ENCODE measurements around the gene CCDC190.

The CCDC190 gene

GRCh38 chr1:162861101-162861500, at the start of gene CCDC190:
Gene CCDC190, minus strand, starts transcription at chr1:162861175. Its CDS starts 1,529 bp downstream, at chr1:162859646.
- Histone ChIP-seq H3K4me2 (ENCODE audit: insufficient read depth, low read length) (no peak within 1 kb of the TSS), H4K20me1 (ENCODE audit: insufficient read depth, low read length) (no peaks in the 10 kb centered on the region), H3K36me3 (ENCODE audit: insufficient read depth, low read length) (no peaks in the 10 kb centered on the region), H3K27me3 (ENCODE audit: insufficient read depth, low read length, poor library complexity) (peaks cover 4% of the 10 kb centered on the region), H3K4me1 (ENCODE audit: insufficient read depth, low read length) (no peaks in the 10 kb centered on the region), H2AFZ (ENCODE audit: low read depth, low read length) (no peak within 1 kb of the TSS), H3K27ac (ENCODE audit: low read length) (no peak within 1 kb of the TSS), H3K9ac (ENCODE audit: low read depth, low read length) (no peak within 1 kb of the TSS), H3K4me3 (ENCODE audit: low read depth in 1 of 2, low read length in 2 of 2) (no peak within 1 kb of the TSS), H3K9me3 (ENCODE audit: insufficient read depth, low read length, severe bottlenecking) (no peaks in the 10 kb centered on the region), H3K79me2 (ENCODE audit: insufficient read depth, low read length) (no peaks in the 10 kb centered on the region)
- ATAC-seq (ENCODE audit: insufficient read depth, low read depth) = no peak
- DNase-seq = no peak
- TF ChIP-seq CTCF (IDR thresholded peaks at IDR 0.05; ENCODE audit: borderline replicate concordance, extremely low read depth, low read length, poor library complexity, severe bottlenecking) (no peak), EZH2 (IDR thresholded peaks at IDR 0.05; ENCODE audit: borderline replicate concordance, low read depth, low read length, severe bottlenecking) (no peak)

- H3K4me1 ChIP-seq (ENCODE audit: insufficient read depth, low read length) = no peaks in the 10 kb centered on the region
- no peak overlapping the region for H2AFZ ChIP-seq (ENCODE audit: low read depth, low read length)
- no peak for ATAC-seq (ENCODE audit: insufficient read depth, low read depth)
- no peaks in the 10 kb centered on the region for H3K9me3 ChIP-seq (ENCODE audit: insufficient read depth, low read length, severe bottlenecking)
- H3K9ac ChIP-seq (ENCODE audit: low read depth, low read length) = no peak overlapping the region
- no peak overlapping the region for H3K4me3 ChIP-seq (ENCODE audit: low read depth in 1 of 2, low read length in 2 of 2)
- TF ChIP-seq CTCF (IDR thresholded peaks at IDR 0.05; ENCODE audit: borderline replicate concordance, extremely low read depth, low read length, poor library complexity, severe bottlenecking) = no peak
- no peak for TF ChIP-seq EZH2 (IDR thresholded peaks at IDR 0.05; ENCODE audit: borderline replicate concordance, low read depth, low read length, severe bottlenecking)
- no peak overlapping the region for H3K27ac ChIP-seq (ENCODE audit: low read length)
- H3K79me2 ChIP-seq (ENCODE audit: insufficient read depth, low read length) = no peaks in the 10 kb centered on the region
- H3K27me3 ChIP-seq (ENCODE audit: insufficient read depth, low read length, poor library complexity) = no peaks in the 10 kb centered on the region
- no peak for DNase-seq
- no peak overlapping the region for H3K4me2 ChIP-seq (ENCODE audit: insufficient read depth, low read length)
- H3K36me3 ChIP-seq (ENCODE audit: insufficient read depth, low read length) = no peaks in the 10 kb centered on the region
- no peaks in the 10 kb centered on the region for H4K20me1 ChIP-seq (ENCODE audit: insufficient read depth, low read length)
These were observed 49.2 kb upstream of the CCDC190 start for GRCh38 chr1:162910161-162910560.

- H3K36me3 ChIP-seq (ENCODE audit: insufficient read depth, low read length) = no peaks in the 10 kb centered on the region
- H3K4me3 ChIP-seq (ENCODE audit: low read depth in 1 of 2, low read length in 2 of 2) = no peak overlapping the region
- ATAC-seq (ENCODE audit: insufficient read depth, low read depth) = no peak
- no peak overlapping the region for H3K4me2 ChIP-seq (ENCODE audit: insufficient read depth, low read length)
- H3K79me2 ChIP-seq (ENCODE audit: insufficient read depth, low read length) = no peaks in the 10 kb centered on the region
- H2AFZ ChIP-seq (ENCODE audit: low read depth, low read length) = no peak overlapping the region
- TF ChIP-seq CTCF (IDR thresholded peaks at IDR 0.05; ENCODE audit: borderline replicate concordance, extremely low read depth, low read length, poor library complexity, severe bottlenecking) (no peak), EZH2 (IDR thresholded peaks at IDR 0.05; ENCODE audit: borderline replicate concordance, low read depth, low read length, severe bottlenecking) (no peak)
- H3K4me1 ChIP-seq (ENCODE audit: insufficient read depth, low read length) = no peaks in the 10 kb centered on the region
- H3K9me3 ChIP-seq (ENCODE audit: insufficient read depth, low read length, severe bottlenecking) = no peaks in the 10 kb centered on the region
- no peak for DNase-seq
- H3K27me3 ChIP-seq (ENCODE audit: insufficient read depth, low read length, poor library complexity) = no peaks in the 10 kb centered on the region
- no peaks in the 10 kb centered on the region for H4K20me1 ChIP-seq (ENCODE audit: insufficient read depth, low read length)
- H3K9ac ChIP-seq (ENCODE audit: low read depth, low read length) = no peak overlapping the region
- no peak overlapping the region for H3K27ac ChIP-seq (ENCODE audit: low read length)
These were observed 47.8 kb upstream of the CCDC190 start for GRCh38 chr1:162908780-162909179.

GRCh38 chr1:162908236-162908635, 47.3 kb upstream of the CCDC190 start:
- H3K36me3 ChIP-seq (ENCODE audit: insufficient read depth, low read length) = no peaks in the 10 kb centered on the region
- no peak for DNase-seq
- no peaks in the 10 kb centered on the region for H3K4me1 ChIP-seq (ENCODE audit: insufficient read depth, low read length)
- no peak overlapping the region for H3K27ac ChIP-seq (ENCODE audit: low read length)
- H3K9me3 ChIP-seq (ENCODE audit: insufficient read depth, low read length, severe bottlenecking) = no peaks in the 10 kb centered on the region
- H3K4me3 ChIP-seq (ENCODE audit: low read depth in 1 of 2, low read length in 2 of 2) = no peak overlapping the region
- no peaks in the 10 kb centered on the region for H3K79me2 ChIP-seq (ENCODE audit: insufficient read depth, low read length)
- no peak for TF ChIP-seq EZH2 (IDR thresholded peaks at IDR 0.05; ENCODE audit: borderline replicate concordance, low read depth, low read length, severe bottlenecking)
- TF ChIP-seq CTCF (IDR thresholded peaks at IDR 0.05; ENCODE audit: borderline replicate concordance, extremely low read depth, low read length, poor library complexity, severe bottlenecking) = no peak
- H2AFZ ChIP-seq (ENCODE audit: low read depth, low read length) = no peak overlapping the region
- ATAC-seq (ENCODE audit: insufficient read depth, low read depth) = no peak
- no peaks in the 10 kb centered on the region for H4K20me1 ChIP-seq (ENCODE audit: insufficient read depth, low read length)
- H3K27me3 ChIP-seq (ENCODE audit: insufficient read depth, low read length, poor library complexity) = peaks cover 1% of the 10 kb centered on the region
- H3K9ac ChIP-seq (ENCODE audit: low read depth, low read length) = no peak overlapping the region
- no peak overlapping the region for H3K4me2 ChIP-seq (ENCODE audit: insufficient read depth, low read length)
